Measurements from ENCODE around the gene UBE3B.

UBE3B gene

GRCh38 chr12:109580684-109581333, 103.4 kb downstream of the UBE3B start:
- no peak for DNase-seq

GRCh38 chr12:109581334-109581691, 103.9 kb downstream of the UBE3B start:
- peak; percentile 57 for DNase-seq

- DNase-seq: peak; percentile 71
Observed at GRCh38 chr12:109581856-109582255, 104.4 kb downstream of the UBE3B start.

DNA sequence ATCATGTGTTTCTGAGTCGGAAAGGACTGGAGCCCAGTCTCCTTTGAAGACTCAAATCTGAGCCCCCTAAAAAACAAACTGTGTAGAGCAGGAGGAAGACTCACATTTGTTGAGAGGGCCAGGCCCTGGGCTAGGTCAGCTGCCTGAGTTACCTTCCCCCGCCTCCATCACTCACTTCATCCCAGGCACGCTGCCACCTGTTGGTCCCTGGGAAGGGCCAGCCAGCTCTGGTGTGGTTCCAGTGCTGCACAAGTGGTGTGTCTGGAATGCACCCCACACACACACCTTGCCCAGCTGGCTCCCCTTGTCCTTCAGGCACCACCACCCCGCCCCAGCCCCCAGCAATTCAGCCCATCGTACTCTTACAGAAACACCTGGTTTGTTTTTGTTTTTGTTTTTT, 105.2 kb downstream of the UBE3B start:
- peak; percentile 80 for DNase-seq

DNA sequence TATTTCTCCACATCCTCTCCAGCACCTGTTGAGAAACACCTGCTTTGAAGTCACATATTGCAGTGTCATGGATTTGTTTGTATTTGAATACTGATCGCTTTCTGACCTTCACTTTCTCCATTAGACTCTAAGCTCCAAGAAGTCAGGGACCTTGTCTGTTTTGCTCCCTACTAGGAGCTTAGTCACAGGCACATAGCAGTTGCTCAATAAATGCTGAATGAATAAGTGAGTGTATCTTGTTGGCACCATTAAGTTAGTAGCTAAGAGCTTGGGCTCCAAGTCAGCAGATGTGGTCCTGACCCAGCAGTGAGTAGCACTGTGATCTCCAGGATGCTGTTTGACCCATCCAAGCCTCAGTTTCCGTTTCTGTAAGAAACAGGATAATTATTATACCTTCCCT, 106.3 kb downstream of the UBE3B start:
- no peak for DNase-seq
